HG03064 (cell line): Measurements from ENCODE around the gene NME7.
A peak's percentile ranks its signal among the peaks of the same experiment; 100 is the strongest.
"Not testable (repeated sequence)": the region's sequence is repeated elsewhere in the genome, so short reads cannot be mapped to it uniquely, and the experiment has no call there.

Experiments used
- ATAC-seq: cut with Tn5 transposase; IDR thresholded peaks from one replicate; pipeline ENCODE4 v1.9.1; 2021; ENCODE audit warnings: low read depth; ENCODE audit not compliant: unreplicated experiment

The NME7 gene

GRCh38 chr1:169367686-169368405, at the start of gene NME7, which contains the start of gene BLZF1:
NME7 (minus strand) TSS chr1:169367797; CDS start chr1:169367710, 87 bp downstream.
BLZF1 (plus strand) TSS chr1:169368195; CDS start chr1:169369523, 1,328 bp downstream.
- peak; percentile 93 for ATAC-seq

DNA sequence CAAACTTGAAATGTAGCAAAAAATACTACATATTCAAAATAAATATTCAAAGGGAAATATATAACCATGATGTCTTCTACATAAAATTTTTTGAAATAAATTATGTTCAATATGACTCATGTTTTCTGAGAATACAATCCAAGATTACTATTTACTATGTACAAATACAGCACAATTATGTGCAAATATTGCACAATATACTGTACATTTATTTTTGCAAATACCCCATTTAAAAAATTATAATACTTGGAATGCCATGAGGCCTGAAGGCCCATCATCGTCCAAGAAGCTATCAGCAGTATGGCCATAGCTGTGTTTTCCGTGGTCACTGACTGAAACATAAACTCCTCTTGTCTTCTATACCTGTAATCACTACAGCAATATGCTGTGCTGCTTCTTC, 47.4 kb upstream of the NME7 start:
- ATAC-seq: no peak

DNA sequence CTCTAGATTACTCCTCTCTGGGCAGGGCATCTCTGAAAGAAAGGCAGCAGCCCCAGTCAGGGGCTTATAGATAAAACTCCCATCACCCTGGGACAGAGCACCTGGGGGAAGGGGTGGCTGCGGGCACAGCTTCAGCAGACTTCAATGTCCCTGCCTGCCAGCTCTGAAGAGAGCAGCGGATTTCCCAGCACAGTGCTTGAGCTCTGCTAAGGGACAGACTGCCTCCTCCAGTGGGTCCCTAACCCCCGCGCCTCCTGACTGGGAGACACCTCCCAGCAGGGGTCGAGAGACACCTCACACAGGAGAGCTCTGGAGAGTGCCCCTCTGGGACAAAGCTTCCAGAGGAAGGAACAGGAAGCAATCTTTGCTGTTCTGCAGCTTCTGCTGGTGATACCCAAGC, 40.7 kb upstream of the NME7 start:
- not testable (repeated sequence) for ATAC-seq

DNA sequence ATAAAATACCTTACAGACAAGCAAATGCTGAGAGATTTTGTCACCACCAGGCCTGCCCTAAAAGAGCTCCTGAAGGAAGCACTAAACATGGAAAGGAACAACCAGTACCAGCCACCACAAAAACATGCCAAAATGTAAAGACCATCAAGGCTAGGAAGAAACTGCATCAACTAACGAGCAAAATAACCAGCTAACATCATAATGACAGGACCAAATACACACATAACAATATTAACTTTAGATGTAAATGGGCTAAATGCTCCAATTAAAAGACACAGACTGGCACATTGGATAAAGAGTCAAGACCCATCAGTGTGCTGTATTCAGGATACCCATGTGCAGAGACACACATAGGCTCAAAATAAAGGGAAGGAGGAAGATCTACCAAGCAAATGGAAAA, 35.0 kb upstream of the NME7 start:
- ATAC-seq: not testable (repeated sequence)

- ATAC-seq: no peak
These were observed 28.4 kb upstream of the NME7 start for GRCh38 chr1:169395955-169396354.

- no peak for ATAC-seq
These were observed 24.8 kb upstream of the NME7 start for GRCh38 chr1:169392406-169392805.

GRCh38 chr1:169390303-169390702, 22.7 kb upstream of the NME7 start:
- ATAC-seq: peak; percentile 65

GRCh38 chr1:169387399-169387798, 19.8 kb upstream of the NME7 start:
- no peak for ATAC-seq

DNA sequence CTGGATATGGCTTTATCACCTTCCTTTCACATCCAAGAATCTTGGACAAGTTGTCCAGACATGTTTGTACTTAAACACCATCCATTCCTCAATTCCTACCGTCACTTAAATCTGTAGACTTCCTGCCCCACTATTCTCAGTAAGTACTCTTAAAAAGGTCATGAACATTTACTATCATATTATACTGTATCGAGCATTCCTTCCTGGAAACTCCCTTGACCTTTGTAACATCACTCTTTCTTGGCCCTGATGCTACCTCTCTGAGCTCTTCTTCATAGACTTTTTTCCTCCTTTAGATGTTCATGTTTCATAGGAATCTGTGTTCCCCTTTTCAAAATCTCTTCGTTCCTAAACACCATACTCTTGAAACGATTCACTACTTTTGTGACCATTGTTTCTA, 15.9 kb upstream of the NME7 start:
- ATAC-seq: no peak

- ATAC-seq: no peak
These were observed 13.6 kb upstream of the NME7 start for GRCh38 chr1:169381162-169381561.

DNA sequence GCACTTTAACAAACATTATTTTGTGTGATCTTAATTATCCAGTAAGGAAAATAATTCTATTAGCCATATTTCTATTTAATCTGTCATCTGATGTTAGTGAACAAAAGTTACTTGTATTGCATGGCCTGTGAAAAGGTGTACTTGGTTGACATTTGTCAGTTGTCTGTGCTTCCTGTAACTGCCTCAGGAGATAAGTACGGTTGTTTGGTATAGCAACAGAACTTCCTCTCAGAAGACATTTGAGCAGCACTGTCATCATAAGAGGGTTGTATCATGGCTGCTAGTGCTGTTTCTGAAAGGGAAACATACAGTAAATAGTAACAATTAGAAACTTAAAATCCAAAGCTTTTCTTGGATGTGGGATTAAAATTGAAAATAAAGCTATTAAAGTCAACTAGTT, 3.8 kb upstream of the NME7 start:
- no peak for ATAC-seq

- no peak for ATAC-seq
These were observed 791 bp upstream of the NME7 start for GRCh38 chr1:169368406-169368769.

- ATAC-seq: no peak
These were observed 406 bp downstream of the NME7 start for GRCh38 chr1:169367096-169367685.

DNA sequence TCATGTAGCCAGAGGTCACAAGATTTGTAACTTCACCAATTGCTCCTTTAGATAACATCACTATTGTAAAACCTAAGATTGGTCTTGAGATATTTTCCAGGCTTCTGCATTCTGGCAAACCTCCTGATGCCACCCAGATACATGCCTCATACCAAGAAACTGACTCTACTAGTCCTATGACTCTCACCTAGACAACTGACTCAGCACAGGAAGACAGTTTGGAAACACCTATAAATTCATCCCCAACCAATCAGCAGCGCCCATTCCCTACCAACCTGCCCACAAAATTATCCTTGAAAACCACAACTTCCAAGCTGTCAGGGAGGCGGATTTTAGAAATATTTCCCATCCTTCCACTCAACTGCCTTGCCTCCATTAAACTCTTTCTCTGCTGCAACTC, 2.6 kb downstream of the NME7 start:
- ATAC-seq: no peak

DNA sequence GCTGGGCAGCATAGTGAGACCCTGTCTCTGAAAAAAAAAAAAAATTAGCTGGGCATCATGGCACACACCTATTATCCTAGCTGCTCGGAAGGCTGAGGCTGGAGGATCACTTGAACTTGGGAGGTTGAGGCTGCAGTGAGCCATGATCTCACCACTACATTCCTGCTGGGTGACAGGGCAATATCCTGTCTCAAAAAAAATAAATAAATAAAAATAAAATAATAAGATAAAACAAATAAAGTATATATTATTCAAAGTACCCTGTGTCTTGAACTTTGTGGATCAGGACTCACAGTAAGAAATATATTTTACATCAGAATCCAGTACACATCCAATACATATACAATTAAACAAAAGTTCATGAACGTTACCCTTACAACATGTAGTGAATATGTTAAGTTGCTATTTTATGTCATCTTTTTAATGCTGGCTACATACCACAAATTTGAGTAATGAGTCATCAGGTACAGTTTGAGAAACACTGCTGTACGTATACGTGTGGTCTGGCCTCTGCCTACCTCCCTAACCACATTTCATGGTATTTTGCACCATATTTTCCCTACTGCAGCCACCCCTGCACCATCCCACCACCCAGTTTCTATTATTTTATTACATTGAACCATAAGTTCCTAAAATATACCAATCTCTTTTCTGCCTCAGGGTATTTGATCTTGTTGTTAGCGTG, 4.4 kb downstream of the NME7 start:
- ATAC-seq: peak; percentile 33

DNA sequence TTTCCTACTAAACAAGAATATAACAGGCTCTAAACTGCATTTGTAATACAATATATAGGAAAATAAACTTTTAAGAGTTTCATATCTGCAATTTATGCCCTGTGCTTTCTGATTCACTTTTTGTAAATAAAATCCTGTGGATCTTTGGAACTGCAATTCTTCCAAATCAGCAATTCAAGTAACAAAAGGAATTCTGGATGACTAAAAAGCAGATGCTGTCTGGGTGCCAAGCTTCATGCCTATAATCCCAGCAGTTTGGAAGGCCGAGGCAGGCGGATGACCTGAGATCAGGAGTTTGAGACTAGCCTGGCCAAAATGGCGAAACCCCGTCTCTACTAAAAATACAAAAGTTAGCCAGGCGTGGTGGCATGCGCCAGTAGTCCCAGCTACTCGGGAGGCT, 6.3 kb downstream of the NME7 start:
- ATAC-seq: no peak

GRCh38 chr1:169360415-169360814, 7.2 kb downstream of the NME7 start:
- ATAC-seq: no peak

DNA sequence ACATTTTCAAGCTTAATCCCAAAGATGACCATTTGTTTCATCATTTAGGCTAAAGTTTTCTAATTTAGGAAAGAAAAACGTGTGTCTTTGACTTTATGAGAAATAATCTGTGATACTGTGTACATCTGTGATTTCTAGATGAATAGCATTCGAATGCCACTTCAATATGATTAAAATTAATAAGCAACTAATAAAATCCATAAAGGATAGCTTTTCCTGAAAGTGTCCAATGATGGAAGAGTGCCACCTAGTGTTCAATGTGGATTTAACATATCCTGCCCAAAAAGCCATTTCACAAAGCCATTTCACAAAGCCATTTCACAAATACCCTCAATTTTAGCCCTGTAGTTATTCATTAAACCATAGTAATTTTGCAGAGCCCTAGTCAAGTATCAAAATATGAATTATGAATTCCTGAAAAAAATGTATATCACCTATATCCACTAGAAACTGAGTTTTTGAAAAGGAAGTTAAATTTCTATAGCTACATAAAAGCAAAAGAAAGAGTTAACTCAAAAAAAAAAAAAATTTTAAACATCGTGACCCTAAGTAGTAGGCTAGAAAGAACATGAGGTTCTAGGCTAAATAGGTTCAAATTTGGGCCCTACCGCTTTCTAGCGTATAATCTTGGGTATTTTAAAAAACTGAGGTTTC, 19.1 kb downstream of the NME7 start:
- ATAC-seq: no peak

DNA sequence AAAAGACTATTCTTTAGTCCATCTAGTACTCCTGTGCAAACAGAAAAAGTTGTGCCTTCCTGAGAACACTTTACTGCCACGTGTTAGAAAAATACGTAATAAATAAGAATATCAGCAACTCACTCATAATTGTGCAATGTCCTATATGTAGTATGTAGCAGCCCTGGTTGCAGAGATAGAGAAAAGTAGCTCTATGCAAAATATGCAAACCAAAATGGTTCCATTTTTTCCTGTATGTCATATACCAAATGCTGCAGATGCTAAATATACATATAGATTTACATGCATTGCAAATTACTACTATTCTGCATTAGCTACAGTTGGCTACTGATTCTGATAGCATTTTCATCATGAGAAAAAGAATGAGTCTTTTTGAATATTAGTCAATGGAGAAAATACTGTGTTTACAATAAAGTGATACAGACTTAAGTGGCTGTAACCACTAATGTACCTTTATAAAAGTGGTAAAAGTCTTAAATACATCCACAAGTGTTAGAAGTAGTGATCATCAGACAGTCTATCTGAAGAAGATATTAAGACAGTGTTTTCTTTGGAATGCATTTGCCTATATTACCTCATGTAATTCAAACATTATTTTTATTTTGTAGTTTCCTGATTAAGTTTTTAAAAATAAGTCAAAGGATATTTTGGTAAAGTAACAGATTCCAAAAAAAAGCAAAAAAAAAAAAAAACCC, 19.8 kb downstream of the NME7 start:
- no peak for ATAC-seq

GRCh38 chr1:169346036-169346589, 21.5 kb downstream of the NME7 start:
- no peak for ATAC-seq
